Endothelial cell of umbilical vein (primary cell): Measurements from ENCODE around the gene RSPH1.

Source experiments
- GATA2 ChIP-seq: IDR thresholded peaks from 2 replicates; pipeline ENCODE4 v1.7.0; 2011; ENCODE audit warnings: low read depth, mild to moderate bottlenecking, moderate library complexity, mixed read lengths, low read length; ENCODE audit not compliant: insufficient read length, insufficient read depth
- MYC ChIP-seq: IDR thresholded peaks from one replicate; pipeline ENCODE4 v1.6.1; 2011; ENCODE audit warnings: mild to moderate bottlenecking, low read depth, low read length
- POLR2A ChIP-seq: IDR thresholded peaks from 2 replicates; pipeline ENCODE4 v1.6.1; 2012; ENCODE audit warnings: low read depth, mild to moderate bottlenecking, control low read depth, low read length
- TF ChIP-seq, protein P1 (sequence below), 2 donors: IDR thresholded peaks; 1 replicate in 1 of 2; 2 replicates in 1 of 2; pipeline ENCODE4 v1.5.1; 2011; ENCODE audit warnings: low read length in 2 of 2, mild to moderate bottlenecking in 2 of 2, moderate library complexity in 2 of 2, control low read depth in 1 of 2, inconsistent platforms in 1 of 2, low read depth in 1 of 2; ENCODE audit not compliant: insufficient read depth in 1 of 2; ENCODE audit errors: extremely low read depth in 1 of 2
- TF ChIP-seq, protein P2 (sequence below): IDR thresholded peaks from 2 replicates; pipeline ENCODE4 v1.6.1; 2011; ENCODE audit not compliant: insufficient read depth, insufficient read length

DNA sequence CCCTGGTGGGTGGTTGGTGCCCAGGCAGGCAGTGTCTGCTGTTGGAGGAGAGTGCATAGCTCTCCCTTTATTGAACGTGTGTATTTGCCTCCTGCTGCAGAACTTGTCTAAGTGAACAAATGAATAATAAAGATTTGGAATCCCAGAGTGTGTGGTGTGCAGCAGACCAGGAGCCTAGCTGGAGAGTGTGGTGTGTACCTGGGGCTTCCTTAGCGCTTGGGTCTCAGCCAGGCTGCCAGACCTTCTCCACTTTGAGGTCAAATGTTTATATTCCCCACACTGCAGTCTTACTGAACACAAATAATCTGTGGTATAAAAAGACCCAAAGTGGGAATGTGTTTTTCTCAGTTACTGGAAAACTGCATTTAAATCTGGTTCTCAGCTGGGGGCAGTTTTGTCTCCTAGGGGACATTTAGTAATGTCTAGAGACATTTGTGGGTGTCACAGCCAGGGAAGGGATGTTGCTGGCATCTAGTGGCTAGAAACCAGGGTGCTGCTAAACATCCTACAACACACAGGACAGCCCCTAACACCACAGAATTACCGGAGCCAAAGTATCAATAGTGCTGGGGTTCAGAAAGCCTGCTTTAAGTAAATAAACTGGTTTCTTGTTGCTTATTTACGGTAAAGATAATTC is 41.2 kb upstream of the RSPH1 start:
- TF ChIP-seq, protein P1, sequence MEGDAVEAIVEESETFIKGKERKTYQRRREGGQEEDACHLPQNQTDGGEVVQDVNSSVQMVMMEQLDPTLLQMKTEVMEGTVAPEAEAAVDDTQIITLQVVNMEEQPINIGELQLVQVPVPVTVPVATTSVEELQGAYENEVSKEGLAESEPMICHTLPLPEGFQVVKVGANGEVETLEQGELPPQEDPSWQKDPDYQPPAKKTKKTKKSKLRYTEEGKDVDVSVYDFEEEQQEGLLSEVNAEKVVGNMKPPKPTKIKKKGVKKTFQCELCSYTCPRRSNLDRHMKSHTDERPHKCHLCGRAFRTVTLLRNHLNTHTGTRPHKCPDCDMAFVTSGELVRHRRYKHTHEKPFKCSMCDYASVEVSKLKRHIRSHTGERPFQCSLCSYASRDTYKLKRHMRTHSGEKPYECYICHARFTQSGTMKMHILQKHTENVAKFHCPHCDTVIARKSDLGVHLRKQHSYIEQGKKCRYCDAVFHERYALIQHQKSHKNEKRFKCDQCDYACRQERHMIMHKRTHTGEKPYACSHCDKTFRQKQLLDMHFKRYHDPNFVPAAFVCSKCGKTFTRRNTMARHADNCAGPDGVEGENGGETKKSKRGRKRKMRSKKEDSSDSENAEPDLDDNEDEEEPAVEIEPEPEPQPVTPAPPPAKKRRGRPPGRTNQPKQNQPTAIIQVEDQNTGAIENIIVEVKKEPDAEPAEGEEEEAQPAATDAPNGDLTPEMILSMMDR (IDR thresholded peaks at IDR 0.05; ENCODE audit: extremely low read depth in 1 of 2, insufficient read depth in 1 of 2, low read depth in 1 of 2, low read length in 2 of 2): no peak
- TF ChIP-seq MYC (no peak), POLR2A (no peak), GATA2 (no peak)
- TF ChIP-seq, protein P2, sequence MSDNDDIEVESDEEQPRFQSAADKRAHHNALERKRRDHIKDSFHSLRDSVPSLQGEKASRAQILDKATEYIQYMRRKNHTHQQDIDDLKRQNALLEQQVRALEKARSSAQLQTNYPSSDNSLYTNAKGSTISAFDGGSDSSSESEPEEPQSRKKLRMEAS: no peak
